K562 (cell line): ENCODE results near the gene FBXO10. TPM values are rescaled to one million over a fixed set of nuclear protein-coding genes. Genes with fewer than 3 reads are reported as not detected.
A peak's percentile ranks its signal among the peaks of the same experiment; 100 is the strongest.

Source experiments
- ARID1B ChIP-seq: fragments of 450-650 bp; IDR thresholded peaks from 2 replicates; pipeline ENCODE4 v1.6.1; 2016; ENCODE audit warnings: antibody characterized with exemption, mild to moderate bottlenecking, inconsistent platforms
- CEBPZ ChIP-seq: fragments of 150-350 bp; IDR thresholded peaks from 2 replicates; pipeline ENCODE4 v1.6.1; 2014; ENCODE audit warnings: low read depth, mild to moderate bottlenecking, low read length, borderline replicate concordance
- CREM ChIP-seq: IDR thresholded peaks from 2 replicates; pipeline ENCODE4 v1.6.1; 2014; ENCODE audit warnings: antibody characterized with exemption, low read depth
- E2F6 ChIP-seq, 2 experiments: IDR thresholded peaks; 2 replicates each; pipeline ENCODE4 v1.6.1; 2011; ENCODE audit warnings: borderline replicate concordance in 1 of 2, control low read depth in 1 of 2, low read depth in 1 of 2, low read length in 1 of 2, mild to moderate bottlenecking in 1 of 2, mixed read lengths in 1 of 2, moderate library complexity in 1 of 2; ENCODE audit not compliant: insufficient read depth in 1 of 2, insufficient read length in 1 of 2, poor library complexity in 1 of 2, severe bottlenecking in 1 of 2; ENCODE audit errors: extremely low read depth in 1 of 2
- E4F1 ChIP-seq: fragments of 250-450 bp; sonication (Bioruptor Pico); IDR thresholded peaks from 2 replicates; pipeline ENCODE4 v1.5.0; 2021; ENCODE audit warnings: mild to moderate bottlenecking, borderline replicate concordance
- ETV1 ChIP-seq: fragments of 450-650 bp; conservative IDR thresholded peaks from 2 replicates; pipeline ENCODE4 v1.6.1; 2016; ENCODE audit warnings: missing genetic modification characterization, control low read depth, low read depth, missing compliant biosample characterization
- HNRNPUL1 ChIP-seq: fragments of 200-400 bp; formaldehyde crosslinking; IDR thresholded peaks from 2 replicates; pipeline ENCODE4 v1.6.1; 2017; ENCODE audit warnings: low read length
- KLF1 ChIP-seq: fragments of 450-650 bp; IDR thresholded peaks from 2 replicates; pipeline ENCODE4 v1.6.1; 2016; ENCODE audit warnings: missing genetic modification characterization, missing compliant biosample characterization
- KLF6 ChIP-seq: fragments of 250-450 bp; sonication (Bioruptor Pico); IDR thresholded peaks from 2 replicates; pipeline ENCODE4 v1.4.0; 2020; ENCODE audit warnings: mild to moderate bottlenecking, moderate library complexity, borderline replicate concordance
- LARP7 ChIP-seq: fragments of 450-650 bp; IDR thresholded peaks from 2 replicates; pipeline ENCODE4 v1.6.1; 2016
- NFRKB ChIP-seq: fragments of 450-650 bp; IDR thresholded peaks from 2 replicates; pipeline ENCODE4 v1.6.1; 2016; ENCODE audit warnings: low read depth
- RBM39 ChIP-seq: fragments of 200-400 bp; formaldehyde crosslinking; optimal IDR thresholded peaks from 2 replicates; pipeline ENCODE3; 2018; ENCODE audit warnings: low read depth, low read length
- RUNX1 ChIP-seq: sonication (generic); IDR thresholded peaks from 2 replicates; pipeline ENCODE4 v1.6.1; 2016; ENCODE audit warnings: antibody characterized with exemption, low read depth
- TARDBP ChIP-seq: fragments of 450-650 bp; IDR thresholded peaks from 2 replicates; pipeline ENCODE4 v1.6.1; 2016
- ZBTB5 ChIP-seq: fragments of 450-650 bp; IDR thresholded peaks from 2 replicates; pipeline ENCODE4 v1.6.1; 2017; ENCODE audit warnings: antibody characterized with exemption
- ZKSCAN8 ChIP-seq: fragments of 200-800 bp; sonication (Bioruptor generic); IDR thresholded peaks from 2 replicates; pipeline ENCODE4 v1.6.1; 2016; ENCODE audit warnings: missing genetic modification characterization, missing compliant biosample characterization
- ZNF184 ChIP-seq: sonication (generic); formaldehyde crosslinking; IDR thresholded peaks from 2 replicates; pipeline ENCODE4 v1.5.0; 2020; ENCODE audit warnings: missing genetic modification reagents
- ZNF561 ChIP-seq: fragments of 450-650 bp; formaldehyde crosslinking; conservative IDR thresholded peaks from 2 replicates; pipeline ENCODE4 v1.4.0; 2020; ENCODE audit warnings: mild to moderate bottlenecking, moderate library complexity
- ZNF57 ChIP-seq: fragments of 450-650 bp; formaldehyde crosslinking; IDR thresholded peaks from 2 replicates; pipeline ENCODE4 v1.4.0; 2020; ENCODE audit warnings: mild to moderate bottlenecking, moderate library complexity
- ZNF780A ChIP-seq: fragments of 250-450 bp; sonication (Bioruptor Pico); IDR thresholded peaks from 2 replicates; pipeline ENCODE4 v1.5.0; 2021; ENCODE audit warnings: mild to moderate bottlenecking
- polyA plus RNA-seq, 8 experiments: library from polyadenylated mRNA; depleted of rRNA in 4 of 8; stranded (reverse) in 5 of 8; unstranded in 3 of 8; fragments of >200 nt; fragmentation: Nextera tagmentation in 2 of 8; fragmentation: Illumina TruSeq in 1 of 8; extraction: Ambion mirVana in 2 of 8; extraction: Trizol in 1 of 8; gene quantifications; 2 replicates each; pipeline versions ENCODE4 v1.2.1 to v1.2.3, GENCODE V29; 2011 to 2014; ENCODE audit warnings: inconsistent platforms in 1 of 8, missing spikeins in 1 of 8
- total RNA-seq, 7 experiments: library from RNA; depleted of rRNA in 6 of 7; stranded (reverse); fragments of >200 nt in 6 of 7; fragmentation: Illumina TruSeq in 2 of 7; extraction: Trizol in 2 of 7; gene quantifications; 2 replicates each; pipeline versions ENCODE4 v1.2.1 to v1.2.3, GENCODE V29; 2011 to 2021; ENCODE audit warnings: low replicate concordance in 1 of 7

Gene FBXO10
- total and polyA plus RNA-seq, 9 of the 15 experiments (the other 6 are each of a cell fraction or from before 2014, with no cell fraction given): 0.84 to 9.9 (median 6.0) TPM

GRCh38 chr9:37465249-37466036 is 110.7 kb downstream of the FBXO10 start, which contains the start of gene ZBTB5 (continued):
- TF ChIP-seq E4F1 (CRISPR knock-in tag) (no peak), LARP7 (no peak), ARID1B (no peak), ZKSCAN8 (CRISPR knock-in tag) (no peak), KLF1 (tag) (no peak), CREM (peak; percentile 98), ZNF57 (CRISPR knock-in tag) (no peak), ZNF780A (CRISPR knock-in tag) (no peak), ZNF184 (CRISPR knock-in tag) (no peak), ETV1 (tag) (0 out of 2 replicates have a peak, but pooled peaks have one; percentile 28), CEBPZ (peak; percentile 84), KLF6 (CRISPR knock-in tag) (no peak), HNRNPUL1 (no peak), E2F6 (IDR thresholded peaks at IDR 0.05; ENCODE audit: borderline replicate concordance in 1 of 2, extremely low read depth in 1 of 2, insufficient read depth in 1 of 2, insufficient read length in 1 of 2, low read depth in 1 of 2, low read length in 1 of 2, poor library complexity in 1 of 2, severe bottlenecking in 1 of 2) (peak; percentile 86 to 91), RBM39 (no peak), NFRKB (no peak; the same call in 1 of the 2 replicates), ZNF561 (no peak), TARDBP (0 out of 2 replicates have a peak, but pooled peaks have one; percentile 19), RUNX1 (no peak), ZBTB5 (no peak)
